ENCODE measurements around the gene FBXW11.

The FBXW11 gene

GRCh38 chr5:172005708-172006320 is 624 bp downstream of the FBXW11 start:
- ChIA-PET POLR2A (interaction anchor here (0.6 to 4.2 kb wide), 16 partner anchors 9 to 618 kb away, joined by 3 to 29 read pairs (median 8); partner anchors contain the start of gene NPM1), CTCF (interaction anchor here (0.9 to 3.7 kb wide), 3 partner anchors 9 to 97 kb away, joined by 3 to 22 read pairs (median 3); no protein-coding TSS in a partner anchor)
- TF ChIP-seq SUZ12 (IDR thresholded peaks at IDR 0.05) (no peak), LEF1 (IDR thresholded peaks at IDR 0.05; ENCODE audit: borderline replicate concordance) (no peak), NFRKB (IDR thresholded peaks at IDR 0.05) (no peak), ARNT (IDR thresholded peaks at IDR 0.05) (no peak), PKNOX1 (IDR thresholded peaks at IDR 0.05) (no peak), BHLHE40 (IDR thresholded peaks at IDR 0.05; ENCODE audit: borderline replicate concordance) (no peak), ZNF384 (IDR thresholded peaks at IDR 0.05) (no peak), L3MBTL2 (conservative IDR thresholded peaks at IDR 0.05) (no peak), CTBP1 (IDR thresholded peaks at IDR 0.05; ENCODE audit: borderline replicate concordance) (no peak), FOXK2 (IDR thresholded peaks at IDR 0.05) (no peak), FOXM1 (IDR thresholded peaks at IDR 0.05; ENCODE audit: borderline replicate concordance) (no peak), SP1 (IDR thresholded peaks at IDR 0.05) (no peak), ELF4 (IDR thresholded peaks at IDR 0.05) (no peak), FOXA1 (IDR thresholded peaks at IDR 0.05) (no peak), HDGF (IDR thresholded peaks at IDR 0.05; ENCODE audit: borderline replicate concordance) (no peak), TARDBP (IDR thresholded peaks at IDR 0.05) (no peak)
- DNase-seq (ENCODE audit: extremely low spot score) = peak; percentile 28

DNA sequence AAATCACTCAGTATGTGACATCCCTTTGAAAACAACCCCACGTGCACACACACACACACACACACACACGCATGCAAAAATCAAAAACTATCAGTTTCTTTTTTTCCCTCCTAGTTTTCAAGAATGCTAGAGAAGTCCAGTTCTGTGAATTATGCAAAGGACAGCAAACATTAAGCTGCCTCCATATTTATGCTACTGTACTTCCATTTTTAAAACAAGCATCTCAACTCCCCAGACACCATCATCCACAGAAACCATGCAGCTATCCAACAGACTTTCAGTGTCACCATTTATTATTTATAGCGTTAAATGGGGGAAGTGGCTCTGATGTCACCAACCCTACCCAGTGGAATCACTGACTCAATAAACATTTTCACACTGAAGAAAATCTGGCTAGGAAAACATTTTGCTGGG is 1.6 kb downstream of the FBXW11 start:
- CTCF ChIA-PET = interaction anchor here (0.6 to 3.7 kb wide), 3 partner anchors 8 to 209 kb away, joined by 3 to 22 read pairs (median 4); no protein-coding TSS in a partner anchor
- no peak for DNase-seq (ENCODE audit: extremely low spot score)
- POLR2A ChIA-PET = interaction anchor here (1.7 to 4.2 kb wide), 6 partner anchors 8 to 84 kb away, joined by 8 to 29 read pairs (median 18); no protein-coding TSS in a partner anchor
- TF ChIP-seq PKNOX1 (IDR thresholded peaks at IDR 0.05) (peak; percentile 94), SP1 (IDR thresholded peaks at IDR 0.05) (no peak)

- ChIA-PET POLR2A (interaction anchor here (4.2 kb wide), 1 partner anchor 18 kb away, joined by 27 read pairs; no protein-coding TSS in a partner anchor), CTCF (no interaction called here)
- no peak for DNase-seq (ENCODE audit: extremely low spot score)
- TF ChIP-seq PKNOX1 (IDR thresholded peaks at IDR 0.05) (no peak), FOXA1 (IDR thresholded peaks at IDR 0.05) (no peak), ZNF384 (IDR thresholded peaks at IDR 0.05) (no peak), NFRKB (IDR thresholded peaks at IDR 0.05) (no peak), TARDBP (IDR thresholded peaks at IDR 0.05) (no peak), FOXM1 (IDR thresholded peaks at IDR 0.05; ENCODE audit: borderline replicate concordance) (no peak), CTBP1 (IDR thresholded peaks at IDR 0.05; ENCODE audit: borderline replicate concordance) (no peak), BHLHE40 (IDR thresholded peaks at IDR 0.05; ENCODE audit: borderline replicate concordance) (no peak), L3MBTL2 (conservative IDR thresholded peaks at IDR 0.05) (no peak), SUZ12 (IDR thresholded peaks at IDR 0.05) (no peak), FOXK2 (IDR thresholded peaks at IDR 0.05) (no peak), SP1 (IDR thresholded peaks at IDR 0.05) (no peak), ARNT (IDR thresholded peaks at IDR 0.05) (no peak), HDGF (IDR thresholded peaks at IDR 0.05; ENCODE audit: borderline replicate concordance) (no peak), LEF1 (IDR thresholded peaks at IDR 0.05; ENCODE audit: borderline replicate concordance) (no peak), ELF4 (IDR thresholded peaks at IDR 0.05) (no peak)
Measured at GRCh38 chr5:172003746-172004145, 2.7 kb downstream of the FBXW11 start.

- POLR2A ChIA-PET = no interaction called here
- no peak for DNase-seq (ENCODE audit: extremely low spot score)
- CTCF ChIA-PET = no interaction called here
- TF ChIP-seq SP1 (IDR thresholded peaks at IDR 0.05) (no peak), L3MBTL2 (conservative IDR thresholded peaks at IDR 0.05) (no peak), FOXA1 (IDR thresholded peaks at IDR 0.05) (no peak), LEF1 (IDR thresholded peaks at IDR 0.05; ENCODE audit: borderline replicate concordance) (no peak), NFRKB (IDR thresholded peaks at IDR 0.05) (no peak), FOXK2 (IDR thresholded peaks at IDR 0.05) (no peak), PKNOX1 (IDR thresholded peaks at IDR 0.05) (no peak), CTBP1 (IDR thresholded peaks at IDR 0.05; ENCODE audit: borderline replicate concordance) (no peak), BHLHE40 (IDR thresholded peaks at IDR 0.05; ENCODE audit: borderline replicate concordance) (no peak), ARNT (IDR thresholded peaks at IDR 0.05) (no peak), TARDBP (IDR thresholded peaks at IDR 0.05) (no peak), ZNF384 (IDR thresholded peaks at IDR 0.05) (no peak), ELF4 (IDR thresholded peaks at IDR 0.05) (no peak), HDGF (IDR thresholded peaks at IDR 0.05; ENCODE audit: borderline replicate concordance) (no peak), SUZ12 (IDR thresholded peaks at IDR 0.05) (no peak)
Measured at GRCh38 chr5:172002840-172003512, 3.5 kb downstream of the FBXW11 start.

- ChIA-PET POLR2A (no interaction called here), CTCF (interaction anchor here (0.7 kb wide), 1 partner anchor 9 kb away, joined by 5 read pairs; no protein-coding TSS in a partner anchor)
- TF ChIP-seq HDGF (IDR thresholded peaks at IDR 0.05; ENCODE audit: borderline replicate concordance) = no peak
- TF ChIP-seq SUZ12 (IDR thresholded peaks at IDR 0.05) = no peak
- no peak for TF ChIP-seq PKNOX1 (IDR thresholded peaks at IDR 0.05)
- TF ChIP-seq ARNT (IDR thresholded peaks at IDR 0.05) = no peak
- no peak for TF ChIP-seq FOXA1 (IDR thresholded peaks at IDR 0.05)
- TF ChIP-seq CTBP1 (IDR thresholded peaks at IDR 0.05; ENCODE audit: borderline replicate concordance) = no peak
- no peak for TF ChIP-seq ELF4 (IDR thresholded peaks at IDR 0.05)
- TF ChIP-seq FOXK2 (IDR thresholded peaks at IDR 0.05) = no peak
- no peak for TF ChIP-seq SP1 (IDR thresholded peaks at IDR 0.05)
- TF ChIP-seq TARDBP (IDR thresholded peaks at IDR 0.05) = no peak
- no peak for TF ChIP-seq L3MBTL2 (conservative IDR thresholded peaks at IDR 0.05)
- TF ChIP-seq BHLHE40 (IDR thresholded peaks at IDR 0.05; ENCODE audit: borderline replicate concordance) = no peak
- TF ChIP-seq FOXM1 (IDR thresholded peaks at IDR 0.05; ENCODE audit: borderline replicate concordance) = no peak
- no peak; the same call in 1 of the 2 replicates for TF ChIP-seq ZNF384 (IDR thresholded peaks at IDR 0.05)
- TF ChIP-seq LEF1 (IDR thresholded peaks at IDR 0.05; ENCODE audit: borderline replicate concordance) = no peak
- no peak for TF ChIP-seq NFRKB (IDR thresholded peaks at IDR 0.05)
- peak; percentile 49 for DNase-seq (ENCODE audit: extremely low spot score)
Measured at GRCh38 chr5:172002310-172002709, 4.1 kb downstream of the FBXW11 start.
